ENCODE results near the gene ELP1.
"Not testable (repeated sequence)": the region's sequence is repeated elsewhere in the genome, so short reads cannot be mapped to it uniquely, and the experiment has no call there.

The ELP1 gene

DNA sequence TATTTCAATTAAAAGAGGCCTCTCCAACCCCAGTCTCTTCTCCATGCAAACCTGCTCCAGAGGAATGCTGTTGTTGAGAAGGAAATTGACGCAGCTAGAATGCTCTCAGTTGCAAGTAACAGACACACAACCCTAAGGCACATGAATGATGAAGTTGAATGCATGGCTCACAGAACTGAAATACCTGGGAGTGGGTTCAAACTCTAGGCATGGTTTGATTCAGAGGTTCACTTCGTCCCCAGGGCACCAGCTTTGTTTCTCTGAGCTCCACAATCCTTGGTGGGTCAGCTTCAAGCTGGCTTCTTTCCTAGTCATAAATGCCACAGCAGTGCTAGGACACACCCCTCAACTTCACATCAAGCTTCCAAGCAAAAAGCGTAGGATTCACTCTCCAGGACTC lies 82.8 kb downstream of the ELP1 start:
- Histone ChIP-seq H2AFZ (ENCODE audit: low read length) (no peak overlapping the region), H3K9me2 (replicated peaks; ENCODE audit: insufficient read depth, low read length) (no peaks in the 10 kb centered on the region), H4K20me1 (ENCODE audit: insufficient read depth, low read length) (no peaks in the 10 kb centered on the region), H3K79me2 (ENCODE audit: low read length) (no peaks in the 10 kb centered on the region), H3K9me3 (replicated peaks; ENCODE audit: insufficient read depth, low read length) (no peaks in the 10 kb centered on the region), H3K36me3 (replicated peaks; ENCODE audit: insufficient read depth, low read length) (no peaks in the 10 kb centered on the region), H3K27ac (ENCODE audit: low read length) (no peak overlapping the region), H3K27me3 (replicated peaks; ENCODE audit: insufficient read depth, low read length) (no peaks in the 10 kb centered on the region), H3K4me1 (ENCODE audit: low read length) (no peaks in the 10 kb centered on the region), H3F3A (ENCODE audit: insufficient read depth, low read length) (no peaks in the 10 kb centered on the region), H3K4me2 (ENCODE audit: low read depth, low read length) (no peak overlapping the region), H3K9ac (ENCODE audit: low read length) (no peak overlapping the region), H3K4me3 (ENCODE audit: low read length) (no peak overlapping the region)
- TF ChIP-seq, protein P1, sequence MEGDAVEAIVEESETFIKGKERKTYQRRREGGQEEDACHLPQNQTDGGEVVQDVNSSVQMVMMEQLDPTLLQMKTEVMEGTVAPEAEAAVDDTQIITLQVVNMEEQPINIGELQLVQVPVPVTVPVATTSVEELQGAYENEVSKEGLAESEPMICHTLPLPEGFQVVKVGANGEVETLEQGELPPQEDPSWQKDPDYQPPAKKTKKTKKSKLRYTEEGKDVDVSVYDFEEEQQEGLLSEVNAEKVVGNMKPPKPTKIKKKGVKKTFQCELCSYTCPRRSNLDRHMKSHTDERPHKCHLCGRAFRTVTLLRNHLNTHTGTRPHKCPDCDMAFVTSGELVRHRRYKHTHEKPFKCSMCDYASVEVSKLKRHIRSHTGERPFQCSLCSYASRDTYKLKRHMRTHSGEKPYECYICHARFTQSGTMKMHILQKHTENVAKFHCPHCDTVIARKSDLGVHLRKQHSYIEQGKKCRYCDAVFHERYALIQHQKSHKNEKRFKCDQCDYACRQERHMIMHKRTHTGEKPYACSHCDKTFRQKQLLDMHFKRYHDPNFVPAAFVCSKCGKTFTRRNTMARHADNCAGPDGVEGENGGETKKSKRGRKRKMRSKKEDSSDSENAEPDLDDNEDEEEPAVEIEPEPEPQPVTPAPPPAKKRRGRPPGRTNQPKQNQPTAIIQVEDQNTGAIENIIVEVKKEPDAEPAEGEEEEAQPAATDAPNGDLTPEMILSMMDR (IDR thresholded peaks at IDR 0.05; ENCODE audit: low read length), result no peak
- TF ChIP-seq EZH2phosphoT487 (IDR thresholded peaks at IDR 0.05; ENCODE audit: low read length) (no peak), EZH2 (optimal IDR thresholded peaks at IDR 0.05; ENCODE audit: low read depth, low read length) (no peak)
- DNase-seq, result no peak

DNA sequence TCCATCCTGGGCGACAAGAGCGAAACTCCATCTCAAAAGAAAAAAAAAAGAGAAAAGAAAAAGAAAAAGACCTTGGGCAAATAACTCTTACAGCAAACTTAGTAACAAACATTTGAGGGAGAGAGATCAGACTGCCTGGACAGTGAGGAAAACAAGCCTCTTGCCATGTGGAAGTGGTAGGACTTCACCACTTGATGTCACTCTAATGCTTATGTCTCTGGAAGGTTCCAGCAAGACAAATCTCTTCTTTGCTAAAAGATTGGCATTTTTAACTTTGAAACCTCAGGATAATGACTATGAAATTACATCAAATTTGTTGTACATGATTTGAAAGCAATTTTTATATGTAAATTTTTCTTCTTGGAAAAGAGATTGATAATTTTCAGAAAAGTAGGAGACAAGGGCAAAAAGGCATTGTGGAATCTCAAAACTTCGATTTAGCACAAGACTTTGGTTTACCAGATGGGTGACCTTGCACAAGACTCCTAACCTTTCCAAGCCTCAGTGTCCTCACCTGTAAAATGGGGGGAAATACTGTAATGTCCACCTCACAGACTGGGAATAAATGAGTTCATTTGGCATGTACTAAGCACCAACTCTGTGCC lies 83.5 kb downstream of the ELP1 start:
- H3F3A ChIP-seq (ENCODE audit: insufficient read depth, low read length), result no peaks in the 10 kb centered on the region
- no peaks in the 10 kb centered on the region for H3K4me1 ChIP-seq (ENCODE audit: low read length)
- no peaks in the 10 kb centered on the region for H3K27me3 ChIP-seq (replicated peaks; ENCODE audit: insufficient read depth, low read length)
- DNase-seq, result no peak
- no peak overlapping the region for H3K4me2 ChIP-seq (ENCODE audit: low read depth, low read length)
- no peaks in the 10 kb centered on the region for H3K36me3 ChIP-seq (replicated peaks; ENCODE audit: insufficient read depth, low read length)
- H3K79me2 ChIP-seq (ENCODE audit: low read length), result no peaks in the 10 kb centered on the region
- no peak overlapping the region for H3K9ac ChIP-seq (ENCODE audit: low read length)
- H2AFZ ChIP-seq (ENCODE audit: low read length), result no peak overlapping the region
- H3K9me3 ChIP-seq (replicated peaks; ENCODE audit: insufficient read depth, low read length), result no peaks in the 10 kb centered on the region
- H3K9me2 ChIP-seq (replicated peaks; ENCODE audit: insufficient read depth, low read length), result no peaks in the 10 kb centered on the region
- TF ChIP-seq, protein P1 (IDR thresholded peaks at IDR 0.05; ENCODE audit: low read length), result no peak
- TF ChIP-seq EZH2phosphoT487 (IDR thresholded peaks at IDR 0.05; ENCODE audit: low read length) (no peak), EZH2 (optimal IDR thresholded peaks at IDR 0.05; ENCODE audit: low read depth, low read length) (no peak)
- no peak overlapping the region for H3K27ac ChIP-seq (ENCODE audit: low read length)
- no peaks in the 10 kb centered on the region for H4K20me1 ChIP-seq (ENCODE audit: insufficient read depth, low read length)
- H3K4me3 ChIP-seq (ENCODE audit: low read length), result no peak overlapping the region

DNA sequence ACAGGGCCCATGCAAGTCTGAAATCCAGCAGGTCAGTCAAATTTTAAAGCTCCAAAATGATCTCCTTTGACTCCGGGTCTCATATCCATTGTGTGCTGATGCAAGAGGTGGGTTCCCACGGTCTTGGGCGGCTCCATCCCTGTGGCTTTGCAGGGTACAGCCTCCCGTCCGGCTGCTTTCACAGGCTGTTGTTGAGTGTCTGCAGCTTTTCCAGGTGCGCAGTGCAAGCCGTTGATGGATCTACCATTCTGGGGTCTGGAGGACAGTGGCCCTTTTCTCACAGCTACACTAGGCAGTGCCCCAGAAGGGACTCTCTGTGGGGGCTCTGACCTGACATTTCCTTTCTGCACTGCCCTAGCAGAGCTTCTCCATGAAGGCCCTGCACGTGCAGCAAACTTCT lies 85.6 kb downstream of the ELP1 start:
- not testable (repeated sequence) for H2AFZ ChIP-seq (ENCODE audit: low read length); H3K36me3 ChIP-seq (replicated peaks; ENCODE audit: insufficient read depth, low read length); H3F3A ChIP-seq (ENCODE audit: insufficient read depth, low read length); DNase-seq; H3K4me3 ChIP-seq (ENCODE audit: low read length); H3K4me1 ChIP-seq (ENCODE audit: low read length); H3K9ac ChIP-seq (ENCODE audit: low read length); H3K27ac ChIP-seq (ENCODE audit: low read length); H4K20me1 ChIP-seq (ENCODE audit: insufficient read depth, low read length); H3K9me2 ChIP-seq (replicated peaks; ENCODE audit: insufficient read depth, low read length); H3K4me2 ChIP-seq (ENCODE audit: low read depth, low read length); H3K9me3 ChIP-seq (replicated peaks; ENCODE audit: insufficient read depth, low read length); H3K27me3 ChIP-seq (replicated peaks; ENCODE audit: insufficient read depth, low read length); H3K79me2 ChIP-seq (ENCODE audit: low read length)

DNA sequence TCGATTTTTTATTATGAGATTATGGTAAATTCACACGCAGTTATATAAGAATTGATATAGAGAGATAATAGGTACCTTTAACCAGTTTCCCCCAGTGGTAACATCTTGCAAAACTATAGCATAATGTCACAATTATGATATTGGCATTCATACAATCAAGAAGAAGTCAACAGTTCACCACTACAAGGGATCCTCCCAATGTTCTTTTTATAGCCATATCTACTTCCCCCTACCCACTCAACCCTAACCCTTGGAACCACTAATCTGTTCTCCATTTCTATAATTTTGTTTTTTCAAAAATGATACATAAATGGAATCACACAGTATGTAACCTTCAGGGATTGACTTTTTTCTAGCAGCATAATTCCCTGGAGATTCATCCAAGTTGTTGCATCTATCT lies 88.0 kb downstream of the ELP1 start:
- no peak for DNase-seq
- Histone ChIP-seq H3K9me3 (replicated peaks; ENCODE audit: insufficient read depth, low read length) (no peaks in the 10 kb centered on the region), H3K36me3 (replicated peaks; ENCODE audit: insufficient read depth, low read length) (no peaks in the 10 kb centered on the region), H3F3A (ENCODE audit: insufficient read depth, low read length) (no peaks in the 10 kb centered on the region), H4K20me1 (ENCODE audit: insufficient read depth, low read length) (no peaks in the 10 kb centered on the region), H3K9ac (ENCODE audit: low read length) (no peak overlapping the region), H3K27ac (ENCODE audit: low read length) (no peak overlapping the region), H3K4me1 (ENCODE audit: low read length) (no peaks in the 10 kb centered on the region), H3K9me2 (replicated peaks; ENCODE audit: insufficient read depth, low read length) (no peaks in the 10 kb centered on the region), H3K4me3 (ENCODE audit: low read length) (no peak overlapping the region), H3K27me3 (replicated peaks; ENCODE audit: insufficient read depth, low read length) (no peaks in the 10 kb centered on the region), H3K79me2 (ENCODE audit: low read length) (no peaks in the 10 kb centered on the region), H2AFZ (ENCODE audit: low read length) (no peak overlapping the region), H3K4me2 (ENCODE audit: low read depth, low read length) (no peak overlapping the region)
- TF ChIP-seq, protein P1 (IDR thresholded peaks at IDR 0.05; ENCODE audit: low read length), result no peak
- no peak for TF ChIP-seq EZH2 (optimal IDR thresholded peaks at IDR 0.05; ENCODE audit: low read depth, low read length)
- no peak for TF ChIP-seq EZH2phosphoT487 (IDR thresholded peaks at IDR 0.05; ENCODE audit: low read length)
